SK-N-SH treated with all-trans-retinoic acid at 6 μM for 48 hours (cell line): ENCODE measurements around the gene NKD1.

ENCODE experiments used
- ATAC-seq: fragments of 200-7000 bp; cut with Tn5 transposase; 3 replicates; pipeline ENCODE4 v1.9.1; 2020; ENCODE audit warnings: mild to moderate bottlenecking, moderate library complexity
- BACH2 ChIP-seq: fragments of 250-450 bp; sonication (Bioruptor Pico); IDR thresholded peaks from 2 replicates; pipeline ENCODE4 v1.9.0; 2021; ENCODE audit warnings: mild to moderate bottlenecking, borderline replicate concordance
- CSDC2 ChIP-seq: fragments of 250-450 bp; sonication (Bioruptor Pico); IDR thresholded peaks from 2 replicates; pipeline ENCODE4 v1.5.0; 2020; ENCODE audit warnings: mild to moderate bottlenecking, moderate library complexity
- ESRRG ChIP-seq: fragments of 250-450 bp; sonication (Bioruptor Pico); IDR thresholded peaks from 2 replicates; pipeline ENCODE4 v1.6.1; 2021; ENCODE audit warnings: mild to moderate bottlenecking
- GLIS3 ChIP-seq: fragments of 250-450 bp; sonication (Bioruptor Pico); IDR thresholded peaks from 2 replicates; pipeline ENCODE4 v1.5.0; 2020; ENCODE audit warnings: mild to moderate bottlenecking, moderate library complexity
- ISL1 ChIP-seq: fragments of 250-450 bp; sonication (Bioruptor Pico); IDR thresholded peaks from 2 replicates; pipeline ENCODE4 v2.1.2; 2022; ENCODE audit warnings: mild to moderate bottlenecking, moderate library complexity
- OSR1 ChIP-seq: fragments of 250-450 bp; sonication (Bioruptor Pico); IDR thresholded peaks from 2 replicates; pipeline ENCODE4 v1.8.0; 2022; ENCODE audit warnings: moderate library complexity, mild to moderate bottlenecking, inconsistent platforms
- PATZ1 ChIP-seq: fragments of 250-450 bp; sonication (Bioruptor Pico); IDR thresholded peaks from 2 replicates; pipeline ENCODE4 v1.8.0; 2020; ENCODE audit warnings: mild to moderate bottlenecking, moderate library complexity, borderline replicate concordance
- POU6F1 ChIP-seq: fragments of 250-450 bp; sonication (Bioruptor Pico); IDR thresholded peaks from 2 replicates; pipeline ENCODE4 v1.8.0; 2021; ENCODE audit warnings: low read depth, mild to moderate bottlenecking, moderate library complexity, borderline replicate concordance
- PPARA ChIP-seq: fragments of 250-450 bp; sonication (Bioruptor Pico); IDR thresholded peaks from 2 replicates; pipeline ENCODE4 v1.5.0; 2020; ENCODE audit warnings: mild to moderate bottlenecking, borderline replicate concordance
- RARB ChIP-seq: fragments of 250-450 bp; sonication (Bioruptor Pico); IDR thresholded peaks from 2 replicates; pipeline ENCODE4 v1.8.0; 2021; ENCODE audit warnings: mild to moderate bottlenecking, moderate library complexity
- SNAI2 ChIP-seq: fragments of 250-450 bp; sonication (Bioruptor Pico); IDR thresholded peaks from 2 replicates; pipeline ENCODE4 v1.5.0; 2020; ENCODE audit warnings: mild to moderate bottlenecking, moderate library complexity
- TCF4 ChIP-seq: fragments of 250-450 bp; sonication (Bioruptor Pico); IDR thresholded peaks from 2 replicates; pipeline ENCODE4 v1.8.0; 2021; ENCODE audit warnings: mild to moderate bottlenecking, moderate library complexity, borderline replicate concordance
- TOX ChIP-seq: fragments of 250-450 bp; sonication (Bioruptor Pico); IDR thresholded peaks from 2 replicates; pipeline ENCODE4 v1.8.0; 2021; ENCODE audit warnings: mild to moderate bottlenecking, moderate library complexity, borderline replicate concordance
- ZFP3 ChIP-seq: fragments of 250-450 bp; sonication (Bioruptor Pico); IDR thresholded peaks from 2 replicates; pipeline ENCODE4 v1.5.0; 2020; ENCODE audit warnings: mild to moderate bottlenecking, moderate library complexity
- ZFP30 ChIP-seq: fragments of 450-650 bp; formaldehyde crosslinking; IDR thresholded peaks from 2 replicates; pipeline ENCODE4 v1.5.0; 2022; ENCODE audit warnings: mild to moderate bottlenecking, moderate library complexity
- ZNF565 ChIP-seq: fragments of 450-650 bp; formaldehyde crosslinking; conservative IDR thresholded peaks from 2 replicates; pipeline ENCODE4 v1.5.0; 2020; ENCODE audit warnings: low read depth, mild to moderate bottlenecking, moderate library complexity
- ZNF70 ChIP-seq: fragments of 450-650 bp; formaldehyde crosslinking; IDR thresholded peaks from 2 replicates; pipeline ENCODE4 v1.5.0; 2020; ENCODE audit warnings: mild to moderate bottlenecking, moderate library complexity
- ZNF8 ChIP-seq: fragments of 450-650 bp; formaldehyde crosslinking; IDR thresholded peaks from 2 replicates; pipeline ENCODE4 v1.5.0; 2020; ENCODE audit warnings: mild to moderate bottlenecking, moderate library complexity
- TF ChIP-seq, protein P1 (sequence below): fragments of 250-450 bp; sonication (Bioruptor Pico); IDR thresholded peaks from 2 replicates; pipeline ENCODE4 v1.5.1; 2020; ENCODE audit warnings: low read depth, mild to moderate bottlenecking, moderate library complexity
- TF ChIP-seq, protein P2 (sequence below): fragments of 250-450 bp; sonication (Bioruptor Pico); IDR thresholded peaks from 2 replicates; pipeline ENCODE4 v1.5.1; 2021; ENCODE audit warnings: mild to moderate bottlenecking, moderate library complexity

The NKD1 gene

GRCh38 chr16:50674831-50675230, 126.6 kb downstream of the NKD1 start (continued):
- TF ChIP-seq, protein P1, sequence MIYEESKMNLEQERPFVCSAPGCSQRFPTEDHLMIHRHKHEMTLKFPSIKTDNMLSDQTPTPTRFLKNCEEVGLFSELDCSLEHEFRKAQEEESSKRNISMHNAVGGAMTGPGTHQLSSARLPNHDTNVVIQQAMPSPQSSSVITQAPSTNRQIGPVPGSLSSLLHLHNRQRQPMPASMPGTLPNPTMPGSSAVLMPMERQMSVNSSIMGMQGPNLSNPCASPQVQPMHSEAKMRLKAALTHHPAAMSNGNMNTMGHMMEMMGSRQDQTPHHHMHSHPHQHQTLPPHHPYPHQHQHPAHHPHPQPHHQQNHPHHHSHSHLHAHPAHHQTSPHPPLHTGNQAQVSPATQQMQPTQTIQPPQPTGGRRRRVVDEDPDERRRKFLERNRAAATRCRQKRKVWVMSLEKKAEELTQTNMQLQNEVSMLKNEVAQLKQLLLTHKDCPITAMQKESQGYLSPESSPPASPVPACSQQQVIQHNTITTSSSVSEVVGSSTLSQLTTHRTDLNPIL: no peak
- TF ChIP-seq CSDC2: no peak
- TF ChIP-seq ZFP3 (CRISPR knock-in tag): no peak

- TF ChIP-seq, protein P1: no peak
- TF ChIP-seq TOX (CRISPR knock-in tag): no peak
- no peak for TF ChIP-seq TCF4 (CRISPR knock-in tag)
- no peak for TF ChIP-seq PPARA (CRISPR knock-in tag)
- TF ChIP-seq GLIS3 (CRISPR knock-in tag): no peak
- ATAC-seq: no peak
These were observed 127.8 kb downstream of the NKD1 start for GRCh38 chr16:50675686-50676610.

DNA sequence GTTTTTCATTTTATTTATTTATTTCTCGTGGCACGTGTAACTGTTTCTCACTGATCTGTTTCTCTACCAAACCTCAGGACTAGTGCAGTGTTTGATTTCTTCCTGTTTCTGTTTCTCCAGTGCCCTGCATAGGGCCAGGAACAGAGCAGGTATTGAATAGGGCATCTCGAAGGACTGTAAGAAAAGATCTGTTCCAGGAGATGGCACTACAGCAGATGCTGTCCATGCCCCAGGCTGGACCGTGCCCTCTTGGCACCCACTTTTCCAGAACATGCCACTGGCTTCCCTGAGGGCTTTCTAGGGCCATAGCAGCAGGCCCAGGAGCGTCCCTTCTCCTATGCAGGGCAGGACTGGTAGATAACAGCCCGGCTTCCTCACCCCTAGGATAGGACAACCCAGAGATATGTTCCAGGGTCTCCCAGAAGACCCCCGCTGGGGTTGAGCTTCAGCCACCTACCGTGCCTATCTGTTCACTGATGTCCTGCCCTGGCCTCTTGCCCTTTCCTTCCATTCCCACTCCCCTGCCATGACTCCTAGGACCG, 128.6 kb downstream of the NKD1 start:
- no peak for ATAC-seq
- TF ChIP-seq ESRRG (CRISPR knock-in tag): no peak
- TF ChIP-seq SNAI2 (CRISPR knock-in tag): no peak
- no peak for TF ChIP-seq OSR1 (CRISPR knock-in tag)
- no peak for TF ChIP-seq POU6F1 (CRISPR knock-in tag)
- no peak for TF ChIP-seq BACH2 (CRISPR knock-in tag)
- TF ChIP-seq ZNF70: no peak
- TF ChIP-seq, protein P2, sequence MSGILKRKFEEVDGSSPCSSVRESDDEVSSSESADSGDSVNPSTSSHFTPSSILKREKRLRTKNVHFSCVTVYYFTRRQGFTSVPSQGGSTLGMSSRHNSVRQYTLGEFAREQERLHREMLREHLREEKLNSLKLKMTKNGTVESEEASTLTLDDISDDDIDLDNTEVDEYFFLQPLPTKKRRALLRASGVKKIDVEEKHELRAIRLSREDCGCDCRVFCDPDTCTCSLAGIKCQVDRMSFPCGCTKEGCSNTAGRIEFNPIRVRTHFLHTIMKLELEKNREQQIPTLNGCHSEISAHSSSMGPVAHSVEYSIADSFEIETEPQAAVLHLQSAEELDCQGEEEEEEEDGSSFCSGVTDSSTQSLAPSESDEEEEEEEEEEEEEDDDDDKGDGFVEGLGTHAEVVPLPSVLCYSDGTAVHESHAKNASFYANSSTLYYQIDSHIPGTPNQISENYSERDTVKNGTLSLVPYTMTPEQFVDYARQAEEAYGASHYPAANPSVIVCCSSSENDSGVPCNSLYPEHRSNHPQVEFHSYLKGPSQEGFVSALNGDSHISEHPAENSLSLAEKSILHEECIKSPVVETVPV (CRISPR knock-in tag): no peak
- no peak for TF ChIP-seq RARB (CRISPR knock-in tag)
- TF ChIP-seq PATZ1 (CRISPR knock-in tag): no peak
- TF ChIP-seq ZNF565: no peak
- TF ChIP-seq ZFP3 (CRISPR knock-in tag): no peak
- TF ChIP-seq CSDC2: no peak

- TF ChIP-seq PPARA (CRISPR knock-in tag) (no peak), OSR1 (CRISPR knock-in tag) (no peak), POU6F1 (CRISPR knock-in tag) (no peak), ISL1 (CRISPR knock-in tag) (no peak), ESRRG (CRISPR knock-in tag) (no peak), ZNF70 (no peak), SNAI2 (CRISPR knock-in tag) (no peak), ZFP30 (CRISPR knock-in tag) (no peak), ZNF8 (CRISPR knock-in tag) (no peak), GLIS3 (CRISPR knock-in tag) (no peak), TOX (CRISPR knock-in tag) (no peak), BACH2 (CRISPR knock-in tag) (no peak), PATZ1 (CRISPR knock-in tag) (no peak)
- TF ChIP-seq, protein P1: no peak
- ATAC-seq: no peak
These were observed 129.2 kb downstream of the NKD1 start for GRCh38 chr16:50677351-50677750.
